ENCODE data around the gene NFIB.

Gene NFIB

DNA sequence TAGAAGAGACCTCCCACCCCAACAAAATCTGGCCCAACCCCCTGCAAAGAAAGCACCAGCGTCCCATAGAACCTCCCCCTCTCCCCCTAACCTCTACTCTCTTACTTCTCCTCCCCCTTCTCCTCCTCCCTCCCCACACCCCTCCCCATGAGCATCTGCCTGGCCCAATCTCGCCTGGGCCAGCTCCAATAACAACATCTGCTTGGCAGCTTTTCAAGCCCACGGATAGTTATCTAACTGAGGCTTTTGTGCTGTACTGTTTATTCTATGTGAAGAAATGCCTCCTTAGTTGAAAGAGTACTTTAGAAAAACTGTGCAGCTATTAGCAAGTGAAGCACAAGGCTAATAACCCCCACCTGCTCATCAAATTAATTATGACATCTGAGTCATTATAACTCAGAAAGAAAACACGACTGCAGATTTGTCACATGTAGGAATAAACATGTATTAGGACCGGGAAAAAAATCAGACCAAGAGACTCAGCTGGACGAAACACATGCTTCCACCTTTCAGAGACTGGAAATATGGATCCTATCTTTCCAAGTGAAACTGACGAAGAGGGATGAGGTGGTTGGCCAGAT, 42.8 kb downstream of the NFIB start:
- DNase-seq = peak; percentile 75

DNA sequence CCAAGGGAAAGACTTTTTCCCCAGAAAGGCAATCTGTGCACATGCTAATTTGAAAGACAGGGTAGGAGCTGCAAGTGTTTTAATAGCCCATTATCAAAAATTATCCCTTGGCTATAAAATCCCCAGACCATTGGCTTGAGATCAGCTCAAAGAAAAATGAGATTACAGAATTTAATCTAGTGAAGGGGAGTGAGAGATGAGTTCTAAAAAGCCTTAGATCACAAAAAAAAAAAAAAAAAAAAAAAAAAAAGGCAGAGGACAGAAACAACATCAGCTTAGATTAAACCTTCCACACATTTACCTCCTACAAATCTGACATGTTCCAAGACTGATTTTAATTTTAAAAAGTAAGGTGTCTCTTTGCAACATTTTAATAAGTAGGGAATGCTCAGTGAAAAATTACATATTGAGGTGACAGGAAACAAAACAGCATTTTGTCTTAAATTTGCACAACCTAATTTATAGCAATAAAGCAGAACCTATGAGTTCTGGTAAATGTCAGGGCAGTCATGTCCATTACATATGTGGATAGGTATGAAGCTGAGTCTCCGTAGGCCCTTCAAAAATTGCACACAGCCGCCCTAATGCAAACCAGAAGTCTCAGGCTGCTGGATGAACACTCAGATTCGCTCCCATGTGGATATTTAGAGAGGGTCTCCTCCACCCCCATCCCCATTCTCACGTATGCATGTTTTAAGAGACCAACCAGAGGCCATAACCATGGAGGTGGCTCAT, 43.4 kb downstream of the NFIB start:
- no peak for DNase-seq

DNA sequence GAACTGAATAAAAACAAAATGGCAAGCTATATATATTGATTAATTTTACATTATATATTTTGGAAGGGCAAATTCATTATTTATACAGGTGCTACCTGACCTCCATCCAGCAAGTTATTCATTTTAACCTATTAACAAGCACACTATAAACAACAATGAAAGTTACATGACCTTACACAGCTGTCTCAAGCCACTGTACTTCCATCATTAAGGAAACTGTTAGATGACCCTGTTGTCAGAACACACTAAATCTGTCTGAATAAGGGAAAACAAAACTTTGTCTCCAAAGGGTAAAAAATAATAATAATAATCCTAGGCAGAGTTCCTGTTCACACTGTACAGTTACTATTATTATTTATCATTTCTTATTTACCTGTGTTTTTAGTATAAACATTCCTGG, 44.0 kb downstream of the NFIB start:
- no peak for DNase-seq

DNA sequence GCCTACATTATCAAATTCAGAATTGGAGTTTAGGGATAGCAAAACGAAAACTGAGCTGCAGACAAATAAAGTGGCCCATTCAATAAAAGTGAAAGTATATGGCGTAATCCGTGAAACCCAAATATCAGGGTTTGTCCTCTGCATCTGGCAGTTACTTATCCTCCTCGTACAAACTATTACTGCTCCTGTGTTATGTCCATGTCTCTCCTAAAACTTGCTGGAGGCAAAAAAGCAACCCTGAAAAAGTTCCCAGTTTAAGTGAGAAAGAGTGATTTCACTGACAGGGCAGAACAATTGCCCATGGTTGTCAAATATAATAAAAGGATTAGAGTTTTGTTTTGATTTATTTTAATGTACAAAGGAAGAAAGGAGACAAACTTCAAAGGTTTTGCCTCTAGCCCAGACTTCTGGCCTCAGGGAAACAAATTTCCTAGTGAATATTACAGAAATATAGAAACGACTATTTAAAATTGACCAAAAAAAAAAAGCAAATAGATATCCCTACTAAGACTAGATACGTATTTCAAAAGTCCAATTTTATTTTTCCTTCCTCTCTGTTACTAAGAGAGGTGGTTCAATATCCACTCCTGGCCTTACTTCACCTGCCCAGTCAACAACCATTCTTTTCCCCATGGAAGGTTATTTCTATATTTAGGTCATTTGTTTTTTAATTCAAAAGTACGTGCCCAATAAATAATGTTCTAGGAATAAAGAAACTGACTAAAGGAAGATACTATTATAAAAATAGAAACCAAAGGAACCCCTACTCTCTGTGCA, 50.0 kb downstream of the NFIB start:
- no peak for DNase-seq

DNA sequence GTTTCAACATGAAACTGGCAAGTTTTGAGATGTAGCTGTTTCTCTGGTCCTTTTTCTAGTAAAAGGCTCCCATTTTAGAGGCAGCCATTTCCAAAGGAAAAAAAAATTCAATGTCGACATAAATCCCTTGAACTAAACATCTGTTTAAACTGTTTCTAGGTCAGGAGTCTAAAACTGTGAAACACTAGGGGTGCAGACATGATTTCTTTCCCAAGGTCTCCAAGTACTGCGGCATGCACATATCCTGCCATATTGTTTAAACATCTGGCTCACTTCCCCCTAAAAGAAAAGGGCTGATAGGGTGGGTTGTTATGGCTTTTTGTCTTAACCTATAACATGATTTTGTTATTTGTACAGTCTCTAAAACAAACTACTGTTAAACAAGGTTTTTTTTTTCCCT, 51.1 kb downstream of the NFIB start:
- no peak for DNase-seq

DNA sequence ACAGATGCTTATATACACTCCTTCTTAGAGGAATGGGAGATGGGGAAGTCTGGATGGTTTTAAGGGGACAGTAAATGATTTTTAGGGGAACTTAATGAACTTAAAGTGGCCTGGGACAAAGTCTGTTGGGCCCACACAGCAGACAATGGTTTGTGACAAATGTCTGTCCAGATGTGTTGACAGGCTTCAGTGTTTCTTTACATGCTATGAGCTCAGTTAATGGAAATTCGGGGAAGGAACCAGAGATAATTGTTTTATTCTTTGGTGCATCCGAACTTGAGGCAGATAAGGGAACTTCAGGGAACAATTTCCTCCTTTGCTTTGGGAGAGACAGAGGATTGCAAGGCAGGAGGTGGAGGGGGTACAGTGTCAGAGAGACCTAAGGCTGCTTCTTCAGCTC, 52.3 kb downstream of the NFIB start:
- DNase-seq = no peak

DNA sequence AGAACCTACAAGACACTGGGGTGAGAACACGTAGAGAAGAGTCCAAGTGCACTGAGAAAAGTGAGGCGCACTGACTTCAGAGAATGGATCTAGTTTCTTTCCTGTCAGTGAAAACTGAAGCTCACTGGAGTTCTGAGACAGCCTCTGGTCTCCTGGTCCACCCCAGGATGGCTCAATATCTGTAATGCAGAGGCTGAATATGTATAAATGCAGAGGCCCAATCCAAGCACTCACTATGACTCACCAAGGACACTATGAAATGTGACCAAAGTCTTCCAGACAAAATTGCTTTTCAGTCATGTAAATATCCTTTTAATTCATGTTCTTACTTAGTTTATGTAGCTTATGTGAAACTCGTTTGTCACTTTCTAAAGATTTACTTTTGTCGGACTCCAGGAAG, 53.8 kb downstream of the NFIB start:
- DNase-seq = no peak

DNA sequence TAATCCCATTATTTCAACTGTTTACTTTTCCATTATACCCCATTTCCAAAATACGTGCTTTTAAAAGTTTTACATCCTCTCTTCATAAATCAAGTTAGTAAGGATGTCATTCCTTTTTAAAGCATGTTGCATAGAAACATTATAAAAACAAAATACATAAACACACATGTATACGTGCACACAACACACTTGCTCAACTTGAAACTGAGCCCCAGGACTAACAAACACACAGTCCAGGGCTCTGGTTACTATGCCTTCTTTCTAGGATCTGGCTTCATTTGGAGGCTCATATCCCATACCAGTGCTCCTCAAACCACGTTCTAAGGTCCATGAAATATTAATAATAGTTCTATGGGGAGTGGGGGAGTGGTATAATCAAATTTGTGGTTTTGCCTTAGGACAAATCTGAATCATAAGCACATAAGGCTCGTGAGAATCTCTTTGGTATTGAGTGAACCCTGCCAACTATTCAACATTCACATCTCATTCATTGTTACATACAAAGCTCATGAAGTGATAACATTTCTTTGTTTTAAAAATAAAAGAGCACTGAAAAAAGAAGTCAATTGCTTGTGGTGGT, 55.2 kb downstream of the NFIB start:
- no peak for DNase-seq

DNA sequence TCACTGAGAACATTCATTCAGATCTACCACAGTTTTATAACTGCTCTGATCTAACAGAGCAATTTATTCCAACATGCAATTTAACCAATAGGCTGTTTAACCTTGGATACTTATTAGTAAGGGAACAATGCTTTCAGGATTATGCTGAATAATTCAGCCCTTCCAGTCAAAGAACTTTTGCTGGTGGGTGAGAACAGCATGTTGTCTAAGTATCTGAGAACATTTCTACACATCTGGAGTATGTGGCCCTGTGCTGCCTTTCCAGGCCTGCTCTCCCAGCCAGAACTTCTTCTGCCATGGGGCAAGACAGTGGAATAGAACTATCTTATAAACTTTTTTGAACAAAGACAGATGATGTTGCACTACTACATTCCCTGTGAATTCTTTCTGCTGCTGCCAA, 55.8 kb downstream of the NFIB start:
- no peak for DNase-seq

DNA sequence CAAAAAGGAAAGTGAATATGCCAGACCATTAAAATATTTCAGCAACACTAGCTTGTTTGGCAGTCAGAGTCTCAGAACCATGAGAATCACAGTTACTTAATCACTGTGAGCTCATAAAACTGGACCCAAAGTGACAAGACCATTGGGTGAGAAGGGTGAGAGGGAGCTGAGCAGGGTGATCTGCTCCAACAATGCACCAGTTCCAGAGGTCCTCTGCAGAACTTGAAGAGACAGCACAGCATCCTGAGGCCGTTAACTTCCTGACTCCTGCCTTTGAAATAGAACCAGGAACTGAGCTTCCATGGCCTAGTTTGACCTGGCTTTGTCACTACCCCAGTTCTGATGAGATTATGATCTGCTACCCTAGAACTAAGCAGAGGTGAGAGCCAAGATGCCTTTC, 57.4 kb downstream of the NFIB start:
- no peak for DNase-seq

DNA sequence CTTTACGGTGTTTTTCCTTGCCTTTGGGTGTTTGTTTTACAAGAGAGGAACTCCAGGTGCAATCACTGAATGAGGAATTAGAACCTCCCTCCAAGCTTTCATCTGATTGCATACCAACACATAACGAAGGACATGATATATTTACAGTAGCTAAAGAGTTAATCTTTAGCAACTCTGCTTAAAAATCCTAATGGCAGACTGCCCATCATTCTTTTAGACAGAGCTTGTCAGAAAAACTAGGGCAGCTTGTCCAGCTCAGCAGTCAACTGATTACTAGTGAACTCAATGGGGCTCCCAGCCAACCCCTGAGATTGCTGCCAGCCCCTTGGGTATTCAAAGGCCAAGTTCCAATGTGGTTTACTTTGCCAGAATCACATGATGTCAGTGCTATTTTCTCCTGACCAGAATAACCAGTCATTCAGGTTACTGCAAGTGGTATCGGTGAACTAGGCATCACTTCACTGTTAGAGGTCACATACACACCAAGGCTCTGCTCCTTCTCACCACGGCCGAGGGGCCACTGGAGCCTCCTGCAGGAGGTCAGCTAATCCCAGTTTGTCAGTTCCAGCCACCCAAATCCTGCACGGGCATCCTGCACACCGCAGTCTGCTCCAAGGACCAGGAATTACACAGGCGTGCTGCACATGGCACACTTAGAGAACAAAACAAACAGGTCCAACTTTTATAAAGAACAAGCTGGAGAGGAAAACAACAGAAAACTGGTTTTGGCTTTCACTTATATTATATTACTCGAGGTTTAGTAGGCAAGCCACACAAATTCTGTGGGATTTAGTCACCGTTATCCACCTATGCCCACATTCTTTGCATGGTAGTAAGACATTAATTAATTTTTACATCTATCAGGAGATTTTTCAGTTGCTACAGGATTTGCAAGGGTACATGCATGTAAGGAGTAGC, 62.5 kb downstream of the NFIB start:
- peak; percentile 66 for DNase-seq

DNA sequence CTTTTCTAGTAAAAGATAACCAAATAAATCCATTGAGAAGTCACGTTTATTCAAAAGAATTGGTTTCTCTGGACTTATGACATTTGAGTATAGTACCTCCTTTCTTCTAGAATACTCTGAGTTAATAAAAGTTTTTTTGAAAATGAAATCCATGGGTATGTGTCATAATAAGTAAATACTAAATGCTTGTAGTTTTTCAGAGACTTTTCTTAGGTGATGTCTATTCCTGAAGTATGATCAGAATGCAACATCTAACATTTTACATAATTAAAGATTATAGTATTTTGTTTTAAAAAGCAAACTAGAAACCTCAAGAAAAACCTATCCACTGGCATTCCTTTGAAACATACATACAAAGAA, 63.2 kb downstream of the NFIB start:
- no peak for DNase-seq

DNA sequence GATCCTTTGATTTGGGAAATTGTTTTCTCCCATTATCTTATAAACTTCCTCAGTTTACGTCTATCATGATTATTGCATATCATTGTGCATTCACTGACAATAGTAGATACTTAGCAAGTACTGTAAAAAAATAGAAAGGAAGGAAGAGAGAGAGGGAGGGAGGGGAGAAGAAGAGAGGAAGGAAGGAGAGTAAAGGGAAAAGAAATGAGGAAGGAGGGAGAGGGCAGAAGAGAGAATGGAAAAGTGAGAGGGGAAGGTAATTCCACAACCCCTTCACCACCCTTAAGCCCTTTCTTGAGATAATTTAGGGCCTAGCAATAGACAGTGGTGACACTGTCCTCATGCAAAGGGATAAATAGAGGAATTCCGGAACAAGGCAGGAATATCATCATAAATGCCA, 64.4 kb downstream of the NFIB start:
- no peak for DNase-seq

DNA sequence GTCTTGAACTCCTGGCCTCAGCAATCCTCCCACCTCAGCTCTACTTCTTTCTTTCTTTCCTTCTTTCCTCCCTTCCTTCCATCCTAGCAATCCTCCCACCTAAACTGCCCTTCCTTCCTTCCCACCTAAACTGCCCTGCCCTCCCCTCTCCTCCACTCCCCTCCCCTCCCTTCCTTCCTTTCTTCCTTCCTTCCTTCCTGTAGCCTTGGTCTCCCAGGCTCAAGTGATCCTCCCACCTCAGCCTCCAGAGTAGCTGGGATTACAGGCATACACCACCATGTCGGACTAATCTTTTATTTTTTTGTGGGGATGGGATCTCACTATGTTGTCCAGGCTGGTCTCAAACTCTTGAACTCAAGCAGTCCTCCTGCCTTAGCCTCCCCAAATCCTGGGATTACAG, 65.8 kb downstream of the NFIB start:
- DNase-seq = no peak

DNA sequence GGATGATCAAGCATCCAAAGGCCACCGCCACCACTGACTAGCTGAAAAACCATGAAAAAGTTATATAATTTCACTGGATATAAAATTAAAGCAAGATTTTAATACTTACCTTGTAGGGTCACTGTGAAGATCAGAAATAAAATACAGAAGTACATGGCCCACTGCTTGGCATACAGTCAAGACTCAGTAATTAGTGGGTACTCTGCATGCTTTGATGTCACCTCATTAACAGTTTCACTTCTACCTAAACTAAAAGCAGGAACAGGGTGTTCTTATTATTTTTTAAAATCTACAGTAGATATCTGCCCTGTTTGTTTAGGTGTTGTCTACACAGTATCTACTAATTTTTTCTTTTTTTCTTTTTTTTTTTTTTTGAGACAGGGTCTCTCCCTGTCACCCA, 66.4 kb downstream of the NFIB start:
- DNase-seq = no peak

DNA sequence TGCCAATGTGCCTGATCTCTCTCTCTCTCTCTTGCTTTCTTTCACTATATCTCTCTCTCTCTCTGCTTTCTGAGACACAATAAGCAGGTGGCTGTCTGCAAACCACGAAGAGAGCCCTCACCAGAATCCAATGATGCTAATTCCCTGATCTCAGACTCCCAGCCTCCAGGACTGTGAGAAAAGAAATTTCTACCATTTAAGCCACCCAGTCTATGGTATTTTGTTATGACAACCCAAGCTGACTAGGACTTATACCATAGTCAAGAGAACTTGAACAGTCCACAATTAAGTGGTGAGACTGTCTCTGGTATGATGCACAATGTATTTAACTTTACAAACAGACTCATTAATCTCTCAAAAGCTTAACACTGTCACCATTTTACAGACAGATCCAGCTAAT, 67.0 kb downstream of the NFIB start:
- DNase-seq = no peak

DNA sequence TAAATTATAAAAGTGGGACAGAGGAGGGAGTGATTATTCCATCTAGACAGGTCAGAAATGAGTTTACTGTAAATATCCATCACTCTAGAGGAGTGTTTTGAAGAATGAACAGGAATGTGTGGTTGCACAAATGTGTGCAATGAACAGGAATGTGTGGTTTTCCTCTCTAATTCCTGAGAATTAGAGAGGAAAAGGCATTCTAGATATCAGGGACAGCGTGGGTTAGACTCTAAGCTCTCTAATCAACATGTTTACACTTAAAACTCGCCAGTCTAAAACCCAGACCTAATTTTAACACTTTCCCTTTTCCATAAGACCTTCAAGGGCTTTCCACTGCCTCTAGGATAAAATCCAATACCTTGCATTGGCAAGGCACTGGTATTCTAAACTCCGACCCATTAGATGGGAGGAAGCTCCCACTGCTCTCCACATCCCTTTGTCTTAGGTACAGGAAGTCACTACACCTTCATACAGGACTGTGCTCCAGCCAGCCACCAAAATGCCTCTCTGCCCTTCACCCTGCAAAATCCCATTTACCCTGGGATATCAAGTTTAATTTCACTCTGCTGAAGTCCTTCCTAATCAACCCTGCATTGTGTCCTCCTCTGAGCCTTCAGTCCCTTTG, 67.9 kb downstream of the NFIB start:
- DNase-seq = no peak

DNA sequence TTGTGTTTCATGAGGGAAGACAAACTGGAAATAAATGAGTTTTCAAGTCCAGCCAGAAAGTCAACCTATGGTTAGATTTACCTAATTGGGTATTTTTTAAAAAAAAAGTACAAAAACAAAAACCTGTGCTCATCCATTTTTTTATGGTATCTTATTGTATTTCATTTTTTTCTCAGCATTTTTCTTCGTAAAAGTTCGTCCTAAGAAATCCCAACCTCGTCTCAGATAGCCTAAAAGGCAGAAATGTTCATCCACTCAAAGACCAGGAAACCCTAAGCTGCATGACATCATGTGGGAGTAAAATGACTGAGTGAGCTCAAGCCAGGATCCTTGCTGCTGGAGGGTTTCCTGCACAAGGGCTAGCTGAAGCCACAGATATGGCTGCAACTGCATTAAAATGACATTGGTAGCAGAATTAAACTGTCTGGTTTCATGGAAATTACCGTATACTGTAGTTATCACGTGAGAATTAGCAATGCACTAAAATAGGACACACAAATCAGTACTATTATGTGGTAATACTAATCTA, 70.4 kb downstream of the NFIB start:
- DNase-seq = no peak

DNA sequence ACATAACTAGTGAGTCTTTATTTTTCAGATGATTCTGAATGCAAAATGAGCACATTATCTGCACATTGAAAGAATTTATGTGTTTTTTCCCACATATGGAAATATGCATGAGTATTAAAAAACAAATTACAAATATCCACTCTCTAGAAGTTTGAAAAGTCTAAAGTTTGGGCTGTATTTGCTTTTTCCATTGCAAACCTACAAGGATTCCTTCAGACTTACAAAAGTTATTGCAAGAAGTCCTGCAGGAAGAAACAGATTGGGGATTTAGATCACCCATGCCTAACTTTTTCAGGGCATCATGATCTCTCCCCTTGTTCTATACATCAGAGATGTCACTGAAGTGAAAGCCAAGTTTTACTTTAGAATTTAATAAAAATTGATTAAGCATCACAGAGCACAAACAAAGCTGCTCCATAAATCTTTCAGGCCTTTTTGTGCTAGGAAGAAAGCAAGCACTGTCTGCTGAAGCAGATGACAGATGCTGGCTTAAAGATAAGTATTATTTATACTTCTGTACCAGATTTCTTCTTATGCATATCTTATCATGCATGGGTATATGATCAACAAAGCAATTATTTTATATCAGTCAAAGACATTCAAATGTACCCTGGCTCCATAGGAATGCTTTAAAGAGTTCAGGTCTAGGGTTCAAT, 71.7 kb downstream of the NFIB start:
- DNase-seq = no peak

DNA sequence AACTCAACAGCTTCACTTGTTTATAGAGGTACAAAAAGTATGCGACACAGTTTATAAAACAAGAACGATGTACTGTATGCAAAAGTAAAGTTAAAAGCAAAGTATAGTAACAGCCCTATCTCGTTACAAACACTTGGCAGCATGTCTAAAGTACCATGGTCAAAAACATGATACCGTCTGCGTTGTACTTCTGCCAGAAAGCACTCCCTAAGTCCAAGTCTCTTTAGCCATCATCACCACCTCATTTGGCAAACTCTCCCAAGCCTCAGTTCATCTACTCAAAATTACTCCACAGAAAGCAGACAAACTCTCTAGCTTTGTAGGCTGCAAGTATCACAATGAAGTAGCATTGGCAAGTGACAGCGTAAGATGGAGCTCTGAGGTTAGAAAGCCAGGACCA, 73.4 kb downstream of the NFIB start:
- DNase-seq = no peak

DNA sequence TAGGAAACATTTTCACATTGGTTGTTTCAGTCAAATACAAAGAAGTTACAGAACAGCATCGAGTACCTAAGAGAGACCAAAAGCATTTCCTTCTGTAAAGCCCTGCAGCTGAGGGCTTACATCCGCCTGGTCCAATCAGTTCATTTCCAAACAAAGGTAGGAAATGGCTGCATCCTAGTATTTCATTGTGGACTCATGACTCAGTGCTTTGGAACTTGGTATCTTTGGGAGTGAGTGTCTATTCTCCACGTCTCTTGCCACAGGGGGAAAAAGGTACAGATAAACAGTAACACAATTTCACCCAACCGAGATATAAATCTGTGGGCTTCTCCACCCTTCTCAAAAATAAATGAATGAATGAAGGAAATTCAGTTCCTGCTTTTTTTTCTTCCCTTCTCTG, 75.4 kb downstream of the NFIB start:
- no peak for DNase-seq

DNA sequence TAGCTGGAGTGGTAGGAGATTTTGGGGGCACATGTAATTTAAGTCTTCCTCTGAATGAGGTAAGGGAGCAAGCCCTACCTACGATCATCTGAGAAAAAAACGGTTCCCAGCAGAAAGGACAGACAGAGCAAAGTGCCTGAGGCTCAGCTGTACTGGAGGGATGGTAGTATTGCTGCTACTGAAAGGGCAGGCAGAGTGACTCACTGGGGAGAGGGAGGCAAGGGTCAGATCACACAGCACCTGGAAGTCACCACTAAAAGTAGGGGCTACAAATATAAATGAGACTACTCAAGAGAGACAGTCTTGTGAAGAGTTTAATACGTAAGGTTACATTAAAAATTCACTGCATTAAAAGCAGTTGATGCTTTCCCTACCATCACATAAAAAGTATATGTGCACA, 75.9 kb downstream of the NFIB start:
- no peak for DNase-seq
